HG02973 (cell line): ENCODE results near the gene PRTN3.

Source experiments
- ATAC-seq: cut with Tn5 transposase; IDR thresholded peaks from one replicate; pipeline ENCODE4 v1.9.1; 2021; ENCODE audit warnings: moderate library complexity; ENCODE audit not compliant: unreplicated experiment

Gene PRTN3, protein sequence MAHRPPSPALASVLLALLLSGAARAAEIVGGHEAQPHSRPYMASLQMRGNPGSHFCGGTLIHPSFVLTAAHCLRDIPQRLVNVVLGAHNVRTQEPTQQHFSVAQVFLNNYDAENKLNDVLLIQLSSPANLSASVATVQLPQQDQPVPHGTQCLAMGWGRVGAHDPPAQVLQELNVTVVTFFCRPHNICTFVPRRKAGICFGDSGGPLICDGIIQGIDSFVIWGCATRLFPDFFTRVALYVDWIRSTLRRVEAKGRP

DNA sequence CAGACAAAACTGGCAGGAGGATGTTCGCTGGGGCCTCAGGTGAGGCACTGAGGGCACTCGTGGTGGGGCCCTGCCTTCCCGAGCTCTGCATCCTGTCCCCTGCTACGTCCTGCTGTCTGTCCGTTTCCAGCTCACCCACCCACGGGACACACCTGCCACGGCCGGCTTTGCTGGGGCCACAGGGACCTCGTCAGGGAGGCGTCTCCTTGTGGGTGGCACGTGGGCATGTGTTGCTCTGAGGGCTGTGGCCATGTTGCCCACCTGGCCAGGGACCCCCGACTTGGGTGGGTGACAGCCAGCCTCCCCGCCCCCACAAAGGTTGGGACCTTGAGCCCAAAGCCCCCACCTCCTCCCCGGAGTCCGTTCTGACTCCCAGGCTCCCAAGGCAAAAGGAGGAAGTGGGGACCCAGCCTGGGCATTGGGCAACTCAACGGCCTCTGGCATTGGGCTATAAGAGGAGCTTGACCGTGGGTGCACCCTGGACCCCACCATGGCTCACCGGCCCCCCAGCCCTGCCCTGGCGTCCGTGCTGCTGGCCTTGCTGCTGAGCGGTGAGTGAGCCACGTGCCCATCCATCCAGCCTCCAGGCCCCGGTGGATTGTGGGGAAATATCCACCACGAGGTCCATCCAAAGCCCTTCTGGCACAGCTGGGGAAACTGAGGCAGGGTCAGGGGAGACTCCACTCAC lies at the start of gene PRTN3:
TSS of gene PRTN3 (plus strand) at position 481 of the 688 bp plus-strand sequence. CDS start at position 491, 10 bp downstream.
- no peak for ATAC-seq

DNA sequence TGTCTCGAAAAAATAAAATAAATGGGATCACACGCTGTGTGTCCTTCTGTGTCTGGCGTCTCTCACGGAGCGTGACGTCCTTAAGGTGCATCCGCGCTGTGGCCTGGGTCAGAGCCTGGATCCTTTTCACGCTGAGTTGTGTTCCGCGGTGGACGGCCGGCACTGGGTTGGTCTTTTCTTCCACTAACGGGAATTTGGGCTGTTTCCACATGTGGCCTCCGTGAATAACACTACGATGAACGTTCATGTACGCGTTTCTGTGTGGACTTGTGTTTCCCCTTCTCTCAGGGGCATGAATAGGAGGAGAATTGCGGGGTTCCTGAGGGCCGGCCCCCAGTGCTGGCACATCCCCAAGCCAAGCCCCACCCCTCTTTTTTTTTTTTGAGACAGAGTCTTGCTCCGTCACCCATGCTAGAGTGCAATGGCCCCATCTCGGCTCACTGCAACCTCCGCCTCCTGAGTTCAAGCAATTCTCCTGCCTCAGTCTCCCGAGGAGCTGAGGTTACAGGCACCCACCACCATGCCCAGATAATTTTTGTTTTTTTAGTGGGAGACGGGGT lies 49.7 kb upstream of the PRTN3 start:
- ATAC-seq, result no peak

DNA sequence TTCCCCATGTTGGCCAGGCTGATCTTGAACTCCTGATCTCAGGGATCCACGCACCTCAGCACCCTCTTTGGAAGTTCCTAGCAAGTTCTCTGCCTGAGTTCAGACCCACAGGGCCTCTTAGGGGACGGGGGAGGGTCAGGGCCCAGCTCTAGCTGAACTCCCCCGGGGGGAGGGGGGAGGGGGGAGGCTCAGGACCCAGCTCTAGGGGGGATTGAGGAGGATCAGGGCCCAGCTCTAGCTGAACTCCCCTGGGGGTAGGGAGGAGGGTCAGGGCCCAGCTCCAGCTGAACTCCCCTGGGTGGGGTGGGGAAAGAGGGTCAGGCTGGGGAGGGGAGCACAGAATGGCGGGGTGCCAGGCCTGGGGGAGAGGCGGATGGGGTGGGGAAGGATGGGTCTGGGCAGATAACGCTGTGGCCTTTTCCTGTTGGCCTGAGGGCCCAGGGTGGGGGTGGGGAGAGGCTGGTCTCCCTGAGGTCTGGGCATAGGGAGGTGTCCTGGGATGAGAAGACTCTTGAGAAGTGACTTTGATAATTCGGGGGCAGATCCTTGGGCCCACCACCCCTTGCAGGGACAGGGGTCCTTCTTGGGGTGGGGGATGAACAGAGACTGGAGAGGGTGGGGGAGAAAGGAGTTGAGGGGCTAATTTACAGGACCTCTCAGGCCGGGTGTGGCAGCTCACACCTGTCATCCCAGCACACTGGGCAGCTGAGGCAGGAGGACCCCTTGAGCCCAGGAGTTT lies 49.1 kb upstream of the PRTN3 start:
- no peak for ATAC-seq

DNA sequence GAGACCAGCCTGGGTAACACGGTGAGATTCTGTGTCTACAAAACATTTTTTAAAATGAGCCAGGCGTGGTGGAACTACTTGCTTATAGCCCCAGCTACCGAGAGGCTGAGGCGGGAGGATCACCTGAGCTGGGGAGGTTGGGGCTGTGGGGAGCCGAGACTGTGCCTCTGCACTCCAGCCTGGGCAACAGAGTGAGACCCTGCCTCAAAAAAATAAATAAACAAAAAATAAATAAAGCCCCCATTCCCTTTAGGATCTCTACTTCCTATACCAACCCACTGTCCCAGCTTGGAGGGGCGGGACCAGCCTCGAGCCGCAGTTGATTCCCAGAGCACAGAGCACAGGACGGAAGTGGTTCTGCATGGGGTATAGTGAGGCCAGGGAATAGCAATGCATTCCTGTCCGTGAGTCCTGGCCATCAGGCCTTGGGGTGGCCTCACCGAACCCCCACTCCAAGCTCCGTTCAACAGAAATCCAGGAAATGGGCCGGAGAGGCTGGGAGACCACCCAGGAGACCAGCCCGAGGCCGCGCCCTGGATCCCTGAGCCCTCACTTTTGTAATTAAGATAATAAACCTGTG lies 48.4 kb upstream of the PRTN3 start:
- no peak for ATAC-seq

DNA sequence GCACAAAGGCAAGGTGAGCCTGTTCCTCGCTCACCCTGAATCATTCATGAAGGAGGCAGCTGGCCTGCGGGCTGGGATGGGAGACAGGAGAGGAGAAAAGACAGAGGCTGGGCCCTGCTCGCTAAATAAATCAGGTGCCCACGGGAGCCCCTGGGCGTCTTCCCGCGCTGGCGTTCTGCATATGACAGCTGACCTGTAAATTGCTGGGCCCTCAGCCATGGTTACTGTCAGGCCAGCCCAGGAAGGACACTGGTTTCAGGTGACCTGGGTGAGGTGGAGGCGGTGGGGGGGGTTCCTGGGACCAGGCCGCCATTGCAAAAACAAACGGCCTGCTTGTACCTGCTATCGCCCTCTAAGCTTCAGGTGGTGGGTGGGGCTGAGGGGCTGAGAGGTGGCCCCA lies 47.0 kb upstream of the PRTN3 start:
- ATAC-seq, result no peak

DNA sequence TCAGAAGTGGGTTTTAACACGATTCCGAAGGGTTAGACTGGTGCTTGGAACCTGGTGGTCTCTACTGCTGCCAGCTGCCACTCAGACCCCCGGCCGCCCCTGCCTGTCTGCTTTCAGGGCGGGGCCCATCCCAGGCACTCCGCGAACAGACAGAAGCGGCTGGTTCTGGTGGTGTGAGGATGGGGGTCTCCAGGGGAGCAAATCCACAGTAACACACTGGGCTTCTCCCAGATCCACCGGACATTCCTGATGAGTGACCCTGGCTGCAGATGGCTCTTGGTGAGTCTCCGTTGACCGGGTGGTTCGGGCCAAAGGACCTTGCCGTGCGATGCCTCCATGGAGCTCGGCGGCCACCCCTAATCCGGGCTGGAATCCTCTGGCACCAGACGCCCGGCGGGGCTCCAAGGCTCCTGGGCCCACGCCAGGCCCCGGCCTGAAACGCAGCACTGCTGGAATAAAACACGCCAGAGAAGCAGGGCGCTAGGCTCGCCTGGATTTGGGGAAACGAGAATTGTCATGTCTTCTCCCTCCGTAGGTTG lies 45.7 kb upstream of the PRTN3 start:
- ATAC-seq, result no peak

DNA sequence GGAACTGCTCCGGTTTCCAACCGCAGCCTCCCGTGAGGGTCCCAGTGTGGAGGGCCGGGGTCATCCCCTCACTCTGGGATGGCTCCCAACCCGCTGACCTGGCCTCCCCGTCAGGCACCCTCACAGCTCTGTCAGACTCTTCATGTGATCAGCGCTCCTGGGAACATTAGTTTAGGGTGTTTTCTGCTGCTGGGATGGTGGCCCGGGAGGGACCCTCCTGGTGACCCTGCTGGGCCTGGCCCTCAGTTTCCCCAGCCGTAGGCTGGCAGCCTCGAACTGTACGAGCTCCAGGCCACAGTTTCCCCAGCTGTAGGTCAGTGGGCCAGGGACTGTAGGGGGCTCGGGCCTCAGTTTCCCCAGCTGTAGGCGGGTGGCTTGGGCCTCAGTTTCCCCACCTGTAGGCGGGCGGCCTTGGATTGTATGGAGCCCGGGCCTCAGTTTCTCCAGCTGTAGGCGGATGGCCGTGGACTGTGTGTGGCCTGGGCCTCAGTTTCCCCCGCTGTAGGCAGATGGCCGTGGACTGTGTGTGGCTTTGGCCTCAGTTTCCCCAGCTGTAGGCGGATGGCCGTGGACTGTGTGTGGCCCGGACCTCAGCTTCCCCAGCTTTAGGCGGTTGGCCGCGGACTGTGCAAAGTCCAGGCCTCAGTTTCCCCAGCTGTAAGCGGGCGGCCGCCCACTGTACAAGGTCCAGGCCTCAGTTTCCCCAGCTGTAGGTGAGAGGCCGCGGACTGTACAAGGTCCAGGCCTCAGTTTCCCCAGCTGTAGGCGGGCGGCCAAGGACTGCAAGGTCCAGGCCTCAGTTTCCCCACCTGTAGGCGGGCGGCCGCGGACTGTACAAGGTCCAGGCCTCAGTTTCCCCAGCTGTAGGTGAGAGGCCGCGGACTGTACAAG lies 44.9 kb upstream of the PRTN3 start:
- no peak for ATAC-seq

DNA sequence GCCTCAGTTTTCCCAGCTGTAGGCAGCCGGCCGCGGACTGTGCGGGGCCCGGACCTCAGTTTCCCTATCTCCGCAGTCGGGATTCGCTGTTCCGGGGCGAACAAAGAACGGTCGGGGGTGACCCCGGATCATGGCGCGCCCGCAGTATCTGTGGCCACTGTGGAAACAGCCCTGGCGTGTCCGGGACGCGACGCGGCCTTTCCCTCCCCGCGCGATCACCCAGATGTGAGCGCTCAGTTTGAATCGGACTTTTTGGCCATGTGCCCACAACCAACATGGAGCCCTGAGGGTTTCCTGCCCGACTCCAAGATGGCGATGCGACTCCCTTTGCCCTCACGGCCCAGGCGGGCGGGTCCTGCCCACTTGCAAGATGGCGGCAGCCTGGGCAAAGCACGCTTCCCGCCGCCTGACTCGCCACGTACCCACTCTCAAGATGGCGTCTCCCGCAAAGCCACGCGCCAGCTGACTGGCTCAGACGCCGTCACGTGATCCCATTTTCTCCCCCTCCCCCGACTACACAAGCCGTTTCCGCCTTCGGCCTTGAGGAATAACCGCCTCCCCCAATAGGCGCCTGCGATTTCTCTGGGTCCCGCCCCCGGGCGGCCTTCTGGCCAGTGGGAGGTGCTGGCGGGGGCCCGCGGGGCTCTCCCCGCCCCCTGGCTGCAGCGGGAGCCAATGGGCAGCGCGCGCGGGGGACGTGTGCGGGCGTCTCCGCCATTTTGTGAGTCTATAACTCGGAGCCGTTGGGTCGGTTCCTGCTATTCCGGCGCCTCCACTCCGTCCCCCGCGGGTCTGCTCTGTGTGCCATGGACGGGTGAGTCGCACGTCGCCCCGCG lies 43.9 kb upstream of the PRTN3 start, which contains the start of gene PTBP1:
TSS of gene PTBP1 (plus strand) at position 761 of the 836 bp plus-strand sequence. CDS start at position 807, 46 bp downstream.
- ATAC-seq, result peak; percentile 69

DNA sequence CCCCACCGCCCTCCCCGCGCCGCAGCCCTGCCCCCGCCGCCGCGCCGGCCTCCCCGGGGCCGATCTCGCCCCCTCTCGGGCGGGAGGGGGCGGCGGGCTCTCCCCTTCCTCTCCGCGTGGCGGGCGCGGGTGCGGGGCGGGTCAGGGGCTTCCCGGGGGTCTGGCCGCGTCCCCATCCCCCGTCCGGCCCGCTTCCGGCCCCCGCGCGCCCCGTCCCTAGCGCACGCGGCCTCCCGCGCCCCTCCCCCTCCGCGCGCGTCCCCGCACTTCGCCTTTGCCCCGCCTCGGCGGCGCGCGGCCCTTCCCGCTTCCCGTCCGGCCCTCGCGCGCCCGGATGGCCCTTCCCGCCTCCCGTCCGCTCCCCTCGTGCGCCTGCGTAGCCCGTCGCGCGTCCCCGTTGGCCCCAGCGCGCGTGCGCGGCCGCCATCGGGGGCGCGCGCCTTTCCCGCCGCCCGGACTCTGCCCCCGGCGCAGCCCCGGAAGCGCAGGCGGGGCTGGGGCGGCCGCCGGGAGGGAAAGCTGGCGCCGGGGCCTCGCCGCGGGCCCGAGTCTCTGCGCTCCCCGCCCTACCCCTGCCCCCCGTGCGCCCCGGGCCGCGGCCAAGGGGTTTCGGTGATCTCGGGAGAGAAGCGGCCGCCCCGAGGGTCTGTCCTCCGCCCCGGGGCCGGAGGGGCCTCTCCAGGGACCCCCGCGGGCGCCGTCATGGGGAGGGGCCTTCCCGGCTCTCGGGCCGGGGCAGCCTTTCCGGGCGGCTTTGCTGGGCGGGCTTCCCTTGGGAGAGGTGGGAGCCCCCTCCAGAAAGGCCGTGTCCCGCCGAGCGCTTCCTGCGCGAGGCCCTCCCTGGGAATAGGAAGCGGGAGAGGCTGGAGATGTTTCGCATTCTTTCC lies 43.0 kb upstream of the PRTN3 start:
- ATAC-seq, result peak; percentile 34

DNA sequence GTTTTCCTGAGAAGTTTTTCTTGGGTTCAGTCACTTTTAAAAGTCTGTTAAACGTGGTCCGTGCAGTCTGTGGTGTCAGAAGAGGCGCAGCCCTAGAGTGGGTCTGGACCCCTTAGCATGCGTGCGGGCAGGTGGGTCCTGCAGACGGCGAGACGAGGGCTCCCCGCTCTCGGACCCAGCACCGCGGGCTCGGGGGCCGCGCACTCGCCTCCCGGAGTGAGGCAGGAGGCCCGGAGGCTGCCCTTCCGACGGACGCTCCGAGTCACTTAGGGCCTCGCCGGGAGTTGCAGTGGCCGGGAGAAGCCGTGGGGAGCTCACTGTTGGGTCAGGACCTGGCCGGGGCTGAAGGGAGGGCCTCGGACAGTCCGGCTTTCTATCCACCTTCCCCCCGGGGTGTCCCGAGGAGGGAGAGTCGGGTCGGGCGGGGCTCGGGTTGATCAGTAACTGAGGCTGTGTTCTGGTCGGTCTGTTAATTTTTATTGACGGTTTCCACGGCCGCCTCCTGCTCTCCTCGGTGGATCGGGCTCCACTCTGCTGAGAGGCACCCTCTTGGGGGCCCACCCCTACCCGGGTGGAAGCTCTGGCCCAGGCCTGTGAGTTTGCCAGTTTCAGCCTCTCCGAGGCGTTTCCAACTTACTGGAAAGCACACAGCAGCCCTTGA lies 42.3 kb upstream of the PRTN3 start:
- no peak for ATAC-seq

DNA sequence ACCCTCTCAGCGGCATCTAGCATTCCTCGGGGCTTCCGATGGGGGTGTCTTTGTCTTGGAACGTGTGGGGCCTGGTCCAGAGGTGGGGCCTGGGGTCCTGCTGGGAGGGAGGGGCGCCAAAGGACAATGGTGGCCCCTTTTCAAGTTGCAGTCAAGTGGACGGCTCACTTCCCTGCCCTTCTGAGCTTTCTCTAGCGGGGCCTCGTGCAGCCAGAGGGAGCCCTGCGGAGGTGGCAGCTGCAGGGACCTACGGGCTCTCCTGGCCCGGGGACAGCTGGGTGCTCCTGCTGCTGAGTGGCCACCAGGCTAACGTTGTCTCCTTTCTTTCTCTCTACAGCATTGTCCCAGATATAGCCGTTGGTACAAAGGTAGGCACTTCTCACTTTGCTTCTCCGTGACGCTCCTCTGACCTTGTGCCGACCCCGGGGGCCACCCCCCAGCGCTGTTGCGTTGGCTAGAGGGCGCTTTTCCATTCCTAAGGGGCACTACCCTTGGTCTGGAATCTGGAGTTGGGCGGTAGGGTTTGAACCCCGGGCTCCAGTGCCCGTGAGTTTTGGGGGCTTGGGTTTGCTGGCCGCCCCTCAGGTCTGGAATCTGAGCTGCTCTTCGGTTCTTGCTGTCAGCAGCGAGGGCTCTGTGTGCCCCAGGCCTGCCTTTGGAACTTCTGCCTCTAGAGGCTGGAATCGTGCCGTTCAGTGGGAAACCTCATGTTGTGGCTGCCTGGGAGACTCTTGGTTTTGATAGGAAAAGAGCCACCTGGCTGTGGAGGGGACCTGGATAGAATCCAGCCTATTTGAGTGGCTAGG lies 41.5 kb upstream of the PRTN3 start:
- no peak for ATAC-seq

DNA sequence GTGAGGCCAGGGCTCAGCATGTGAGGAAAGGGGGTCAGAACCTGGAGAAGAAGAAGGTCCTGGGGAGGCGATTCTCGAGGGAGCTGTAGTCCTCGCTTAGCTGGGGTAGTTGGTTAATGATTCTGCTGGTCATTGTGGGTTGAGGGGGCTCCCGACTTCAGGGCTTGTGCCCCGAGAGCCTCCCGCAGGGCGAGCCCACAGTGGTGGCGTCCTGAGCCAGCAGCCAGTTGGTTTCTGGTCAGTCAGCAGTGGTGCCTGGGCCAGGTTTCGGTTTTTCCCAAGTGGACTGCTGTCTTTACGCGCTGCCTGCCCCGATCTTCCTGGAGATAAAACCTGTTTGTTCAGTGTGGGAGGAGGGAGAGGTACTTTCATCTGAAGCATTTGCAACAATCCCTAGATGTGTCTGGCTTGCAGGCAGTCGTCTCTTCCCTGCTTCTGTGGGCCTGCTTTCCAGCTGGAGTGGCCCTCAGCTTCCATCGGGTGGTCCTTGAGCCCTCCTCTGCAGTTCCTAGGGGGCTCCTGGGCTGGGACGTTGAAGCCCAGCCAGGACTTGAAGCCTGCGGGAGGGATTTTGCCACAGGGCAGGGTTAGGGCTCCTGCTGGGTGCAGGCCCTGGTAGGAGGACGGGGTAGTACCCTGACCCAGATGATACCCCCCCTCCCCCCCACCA lies 40.3 kb upstream of the PRTN3 start:
- ATAC-seq, result no peak

DNA sequence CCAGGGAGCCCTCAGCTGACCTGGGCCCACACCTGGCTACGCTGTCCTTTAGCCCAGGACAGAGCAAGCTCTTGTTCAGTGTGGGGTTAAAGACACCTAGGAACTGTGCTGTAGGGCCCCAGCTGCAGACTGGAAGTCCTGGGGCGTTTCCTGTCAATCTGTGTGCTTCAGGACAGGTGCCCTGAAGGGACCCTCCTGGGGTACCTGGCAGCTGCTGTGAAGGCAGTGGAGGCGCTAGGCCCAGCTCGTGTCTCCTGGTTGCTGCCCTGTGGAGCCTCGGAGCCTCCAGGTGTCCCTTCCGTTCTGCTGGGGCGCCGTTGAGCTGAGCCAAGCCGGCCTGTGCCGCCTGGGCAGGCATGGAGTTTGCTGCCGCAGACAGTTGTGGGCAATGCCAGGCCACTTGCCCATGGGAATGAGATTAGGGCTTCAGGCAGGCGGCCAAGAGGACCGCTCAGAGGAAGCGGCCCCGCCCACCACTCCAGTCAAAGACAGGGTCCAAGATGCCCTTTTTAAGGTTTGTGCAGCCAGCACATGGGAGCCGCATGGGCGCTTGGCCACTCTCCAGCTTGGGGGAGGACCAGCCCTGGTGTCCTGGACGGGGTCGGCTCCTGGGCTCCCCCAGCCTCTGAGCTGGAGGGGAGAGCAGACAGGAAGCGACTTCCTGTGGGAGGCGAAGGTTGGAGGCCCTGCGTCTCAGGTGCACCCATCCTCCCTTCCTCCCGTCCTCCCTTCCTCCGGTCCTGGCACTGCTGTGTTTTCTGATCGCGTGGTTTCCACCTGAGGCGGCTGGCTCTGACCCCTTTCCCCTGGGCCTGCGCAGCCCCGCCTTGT lies 39.6 kb upstream of the PRTN3 start:
- no peak for ATAC-seq

DNA sequence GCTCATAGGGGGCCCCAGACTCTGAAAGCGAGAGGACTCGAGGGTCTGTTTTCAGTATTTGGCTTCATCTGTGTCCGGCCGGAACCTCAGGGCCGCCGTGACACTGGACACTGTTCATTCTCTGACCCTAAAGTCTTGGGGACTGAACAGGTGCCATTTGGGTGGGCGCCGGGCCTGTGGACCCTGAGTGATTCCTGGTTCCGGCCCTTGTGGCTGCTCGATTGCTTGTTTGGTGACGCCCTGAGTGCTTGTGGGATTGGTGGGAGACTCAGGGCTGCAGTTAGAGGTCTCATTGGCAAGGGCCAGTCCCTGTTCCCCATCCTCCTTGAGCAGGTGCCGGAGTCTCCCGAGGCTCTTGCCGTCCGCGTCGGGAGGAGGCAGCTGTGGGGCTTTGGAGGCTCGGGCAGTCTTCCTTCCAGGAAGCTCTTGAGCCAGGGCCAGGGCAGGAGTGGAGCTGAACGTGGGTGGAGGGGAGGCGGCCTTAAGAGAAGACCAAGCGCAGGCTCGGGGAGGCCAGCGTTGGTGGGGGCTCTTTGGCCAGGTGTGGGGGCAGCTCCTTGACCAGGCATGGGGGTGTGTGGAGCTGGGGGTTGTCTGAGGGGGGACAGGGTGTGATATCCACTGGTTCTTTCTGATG lies 38.8 kb upstream of the PRTN3 start:
- no peak for ATAC-seq
